SK-N-SH (cell line): ENCODE measurements around the gene THEMIS2. TPM values are rescaled to one million over a fixed set of nuclear protein-coding genes. Genes with fewer than 3 reads are reported as not detected.

Source experiments
- CTCF ChIA-PET: fragments of 300-600, 350-600 bp; formaldehyde crosslinking; extraction: SDS; loops from one replicate; lab custom pipeline; 2021; lab: Yijun Ruan, JAX
- POLR2A ChIA-PET: fragments of 350-600 bp; sonication (Branson Sonifier 250); formaldehyde crosslinking; extraction: SDS; loops from one replicate; lab custom pipeline; 2020; ENCODE audit warnings: antibody characterized with exemption, inconsistent platforms; lab: Yijun Ruan, JAX
- DNase-seq: peaks from one replicate; pipeline ENCODE4 v3.0.0; 2012
- H2AFZ ChIP-seq: fragments of 200-600 bp; sonication (generic); 2 replicates; pipeline ENCODE4 v1.8.1; 2016; ENCODE audit warnings: antibody characterized with exemption, mild to moderate bottlenecking, low read depth
- H3F3A ChIP-seq: fragments of 200-600 bp; sonication (generic); replicated peaks from 2 replicates; pipeline ENCODE3; 2016; ENCODE audit warnings: antibody characterized with exemption, mild to moderate bottlenecking; ENCODE audit not compliant: insufficient read depth
- H3K27ac ChIP-seq, 2 experiments: fragments of 200-500 bp in 1 of 2; fragments of 200-600 bp in 1 of 2; sonication (Bioruptor generic) in 1 of 2; sonication (generic), shearing (Covaris generic) in 1 of 2; 2 replicates each; pipeline versions ENCODE4 v1.5.1 to v1.6.1; 2014 to 2016; ENCODE audit warnings: low read depth in 2 of 2, inconsistent platforms in 1 of 2, low read length in 1 of 2, mild to moderate bottlenecking in 1 of 2, mixed read lengths in 1 of 2
- H3K27me3 ChIP-seq: fragments of 200-600 bp; sonication (generic), shearing (Covaris generic); 2 replicates; pipeline ENCODE4 v1.6.1; 2016; ENCODE audit warnings: mixed run types; ENCODE audit not compliant: insufficient read depth
- H3K36me3 ChIP-seq, 2 experiments: fragments of 200-500 bp in 1 of 2; fragments of 200-600 bp in 1 of 2; sonication (Bioruptor generic) in 1 of 2; sonication (generic) in 1 of 2; replicated peaks in 1 of 2; 2 replicates each; pipeline versions ENCODE3 to v1.5.1; 2014 to 2016; ENCODE audit warnings: low read length in 1 of 2, mild to moderate bottlenecking in 1 of 2; ENCODE audit not compliant: insufficient read depth in 2 of 2, control insufficient read depth in 1 of 2
- H3K4me1 ChIP-seq, 2 experiments: fragments of 200-500 bp in 1 of 2; fragments of 200-600 bp in 1 of 2; sonication (Bioruptor generic) in 1 of 2; sonication (generic), shearing (Covaris generic) in 1 of 2; 2 replicates each; pipeline versions ENCODE4 v1.5.1 to v1.6.1; 2014 to 2016; ENCODE audit warnings: low read depth in 1 of 2, low read length in 1 of 2, mixed run types in 1 of 2; ENCODE audit not compliant: insufficient read depth in 2 of 2, control insufficient read depth in 1 of 2
- H3K4me2 ChIP-seq: fragments of 200-600 bp; sonication (generic), shearing (Covaris generic); 2 replicates; pipeline ENCODE4 v1.6.1; 2017; ENCODE audit warnings: mixed run types
- H3K4me3 ChIP-seq, 2 experiments: fragments of 200-500 bp in 1 of 2; fragments of 200-600 bp in 1 of 2; sonication (Bioruptor generic) in 1 of 2; sonication (generic), shearing (Covaris generic) in 1 of 2; 2 replicates each; pipeline versions ENCODE4 v1.5.1 to v1.8.1; 2014 to 2016; ENCODE audit warnings: low read depth in 2 of 2, inconsistent platforms in 1 of 2, low read length in 1 of 2, mild to moderate bottlenecking in 1 of 2, mixed read lengths in 1 of 2, moderate library complexity in 1 of 2
- H3K79me2 ChIP-seq: fragments of 200-600 bp; sonication (generic); 2 replicates; pipeline ENCODE4 v1.8.1; 2017; ENCODE audit warnings: mild to moderate bottlenecking; ENCODE audit not compliant: insufficient read depth
- H3K9ac ChIP-seq: fragments of 200-600 bp; sonication (generic); 2 replicates; pipeline ENCODE4 v1.6.1; 2017; ENCODE audit warnings: mixed run types
- H3K9me2 ChIP-seq: fragments of 200-600 bp; sonication (generic); 2 replicates; pipeline ENCODE4 v1.6.1; 2017; ENCODE audit warnings: mixed run types
- H3K9me3 ChIP-seq: fragments of 200-600 bp; sonication (generic); 2 replicates; pipeline ENCODE4 v1.6.1; 2017; ENCODE audit warnings: mixed run types, mild to moderate bottlenecking, moderate library complexity
- H4K20me1 ChIP-seq: fragments of 200-600 bp; sonication (generic); 2 replicates; pipeline ENCODE4 v1.6.1; 2017; ENCODE audit warnings: mild to moderate bottlenecking, mixed run types; ENCODE audit not compliant: insufficient read depth
- CHD2 ChIP-seq: fragments of 150-350 bp; IDR thresholded peaks from 2 replicates; pipeline ENCODE4 v1.6.1; 2018; ENCODE audit warnings: low read length; ENCODE audit not compliant: partially characterized antibody
- CTCF ChIP-seq: fragments of 200-600 bp; sonication (generic); IDR thresholded peaks from 2 replicates; pipeline ENCODE4 v1.6.1; 2017; ENCODE audit warnings: antibody characterized with exemption, mild to moderate bottlenecking, moderate library complexity
- ELF1 ChIP-seq: IDR thresholded peaks from 2 replicates; pipeline ENCODE4 v1.4.0; 2012
- EZH2phosphoT487 ChIP-seq: fragments of 200-600 bp; sonication (generic); IDR thresholded peaks from 2 replicates; pipeline ENCODE4 v1.6.1; 2017; ENCODE audit warnings: low read depth, mixed run types, mild to moderate bottlenecking, antibody characterized with exemption, moderate library complexity, borderline replicate concordance
- FOSL2 ChIP-seq: IDR thresholded peaks from 2 replicates; pipeline ENCODE4 v1.4.0; 2012; ENCODE audit warnings: low read depth, mild to moderate bottlenecking, moderate library complexity, borderline replicate concordance
- FOXJ3 ChIP-seq: sonication (generic); formaldehyde crosslinking; IDR thresholded peaks from 2 replicates; pipeline ENCODE4 v1.5.1; 2020; ENCODE audit warnings: mild to moderate bottlenecking, missing genetic modification reagents
- GABPA ChIP-seq: IDR thresholded peaks from 2 replicates; pipeline ENCODE4 v1.4.0; 2012; ENCODE audit warnings: low read depth, mild to moderate bottlenecking
- GATA2 ChIP-seq: sonication (generic); formaldehyde crosslinking; IDR thresholded peaks from 2 replicates; pipeline ENCODE4 v1.5.0; 2020; ENCODE audit warnings: mild to moderate bottlenecking, missing genetic modification reagents
- MXI1 ChIP-seq: IDR thresholded peaks from 2 replicates; pipeline ENCODE4 v1.6.1; 2012; ENCODE audit warnings: mild to moderate bottlenecking, low read depth, low read length, improper control_type of control experiment
- NFIC ChIP-seq: IDR thresholded peaks from 2 replicates; pipeline ENCODE4 v1.4.0; 2012; ENCODE audit warnings: borderline replicate concordance
- NRF1 ChIP-seq: IDR thresholded peaks from 2 replicates; pipeline ENCODE4 v1.6.1; 2012; ENCODE audit warnings: low read depth, mild to moderate bottlenecking, low read length
- PBX3 ChIP-seq: IDR thresholded peaks from 2 replicates; pipeline ENCODE4; 2012
- POLR2AphosphoS5 ChIP-seq: IDR thresholded peaks from 2 replicates; pipeline ENCODE4 v1.6.1; 2012; ENCODE audit warnings: low read depth, low read length
- RAD21 ChIP-seq: IDR thresholded peaks from 2 replicates; pipeline ENCODE4 v1.6.1; 2012; ENCODE audit warnings: mild to moderate bottlenecking, low read length
- RCOR1 ChIP-seq: fragments of 150-350 bp; IDR thresholded peaks from 2 replicates; pipeline ENCODE4 v1.6.1; 2017; ENCODE audit warnings: antibody characterized with exemption, low read length
- RXRA ChIP-seq: IDR thresholded peaks from 2 replicates; pipeline ENCODE4 v1.4.0; 2012; ENCODE audit warnings: low read depth, mild to moderate bottlenecking, borderline replicate concordance
- TAF1 ChIP-seq: IDR thresholded peaks from 2 replicates; pipeline ENCODE4 v1.6.1; 2012; ENCODE audit warnings: low read depth, mild to moderate bottlenecking, low read length, moderate library complexity, borderline replicate concordance
- TCF12 ChIP-seq: IDR thresholded peaks from 2 replicates; pipeline ENCODE4 v1.4.0; 2012
- YY1 ChIP-seq: IDR thresholded peaks from 2 replicates; pipeline ENCODE4 v1.4.0; 2012; ENCODE audit warnings: low read depth, mild to moderate bottlenecking
- WGBS: methylation state at CpG from one replicate; pipeline ENCODE4 v1.1.6; 2017; ENCODE audit warnings: low lambda C conversion rate; 5-methylcytosine and 5-hydroxymethylcytosine counted together
- polyA plus RNA-seq, 3 experiments: library from polyadenylated mRNA; depleted of rRNA; stranded (reverse); fragments of >200 nt; gene quantifications; 2 replicates each; pipeline ENCODE4 v1.2.3, GENCODE V29; 2012

The THEMIS2 gene
- polyA plus RNA-seq, 1 of the 3 experiments (the other 2 are of a cell fraction) = 4.1 TPM

GRCh38 chr1:27835501-27835900, 36.8 kb upstream of the THEMIS2 start:
- POLR2A ChIA-PET = no interaction called here

GRCh38 chr1:27849951-27850350, 22.4 kb upstream of the THEMIS2 start:
- H3K4me1 ChIP-seq = no peaks in the 10 kb centered on the region
- peaks cover 10% of the 10 kb centered on the region for H3F3A ChIP-seq
- H2AFZ ChIP-seq = no peak overlapping the region
- H3K36me3 ChIP-seq = peaks cover 27 to 50% of the 10 kb centered on the region in 2 experiments
- no peak overlapping the region for H3K4me3 ChIP-seq
- no peak overlapping the region for H3K4me2 ChIP-seq
- no peaks in the 10 kb centered on the region for H4K20me1 ChIP-seq
- no peaks in the 10 kb centered on the region for H3K79me2 ChIP-seq
- TF ChIP-seq NFIC = no peak
- no peak for TF ChIP-seq YY1
- TF ChIP-seq ELF1 = no peak
- no peak for TF ChIP-seq TCF12
- TF ChIP-seq EZH2phosphoT487 = no peak
- no peak for TF ChIP-seq CTCF
- no peak for TF ChIP-seq MXI1
- H3K9me2 ChIP-seq = no peaks in the 10 kb centered on the region
- H3K9ac ChIP-seq = no peak overlapping the region
- WGBS = 97% methylated on average over 5 of the region's 7 CpGs
- H3K27me3 ChIP-seq = no peaks in the 10 kb centered on the region
- no peaks in the 10 kb centered on the region for H3K9me3 ChIP-seq
- ChIA-PET CTCF (interaction anchor here (1.4 to 3.1 kb wide), 2 partner anchors 8 to 178 kb away, joined by 3 to 17 read pairs; partner anchors contain the start of gene IFI6), POLR2A (no interaction called here)
- H3K27ac ChIP-seq = no peak overlapping the region
- no peak for DNase-seq

More at GRCh38 chr1:27835501-27835900, 36.8 kb upstream of the THEMIS2 start:
- Histone ChIP-seq H3K9me2 (no peaks in the 10 kb centered on the region), H3K4me1 (peaks cover 0 to 9% of the 10 kb centered on the region in 2 experiments; a peak in 2 of 4 replicates), H3K27ac (no peak overlapping the region), H3F3A (peaks cover 6% of the 10 kb centered on the region), H3K4me2 (no peak overlapping the region), H3K79me2 (peaks cover 99% of the 10 kb centered on the region), H3K9me3 (no peaks in the 10 kb centered on the region), H2AFZ (no peak overlapping the region), H3K4me3 (no peak overlapping the region), H3K27me3 (no peaks in the 10 kb centered on the region), H3K9ac (no peak overlapping the region), H4K20me1 (peaks cover 4% of the 10 kb centered on the region)
- CTCF ChIA-PET = interaction anchor here (0.9 to 1.8 kb wide), 5 partner anchors 9 to 166 kb away, joined by 3 to 5 read pairs (median 3); partner anchors contain the start of genes FAM76A and STX12
- WGBS = 96% methylated on average over 1 of the region's 1 CpG
- no peak for DNase-seq
- TF ChIP-seq GATA2 (CRISPR knock-in tag) = no peak
- TF ChIP-seq POLR2AphosphoS5 = no peak
- no peak for TF ChIP-seq RCOR1
- no peak for TF ChIP-seq RXRA
- TF ChIP-seq, all 33 proteins: peak for 0
- peaks cover 40 to 59% of the 10 kb centered on the region in 2 experiments for H3K36me3 ChIP-seq

- Histone ChIP-seq H3K27ac (no peak overlapping the region), H2AFZ (no peak overlapping the region), H3F3A (peaks cover 14% of the 10 kb centered on the region), H3K9ac (no peak overlapping the region), H3K36me3 (peaks cover under 1 to 18% of the 10 kb centered on the region in 2 experiments), H3K9me3 (no peaks in the 10 kb centered on the region), H3K4me2 (no peak overlapping the region), H3K27me3 (no peaks in the 10 kb centered on the region), H4K20me1 (no peaks in the 10 kb centered on the region), H3K9me2 (no peaks in the 10 kb centered on the region), H3K4me3 (no peak overlapping the region), H3K4me1 (peaks cover 0 to 6% of the 10 kb centered on the region in 2 experiments; a peak in 1 of 4 replicates), H3K79me2 (no peaks in the 10 kb centered on the region)
- 82% methylated on average over 6 of the region's 6 CpGs for WGBS
- no peak for DNase-seq
- CTCF ChIA-PET = no interaction called here
- POLR2A ChIA-PET = no interaction called here
- TF ChIP-seq RAD21 (no peak), GABPA (no peak), NRF1 (no peak), FOXJ3 (no peak), YY1 (no peak), TAF1 (no peak), PBX3 (no peak), CHD2 (no peak), FOSL2 (no peak), GATA2 (CRISPR knock-in tag) (no peak)
Measured at GRCh38 chr1:27855085-27855484, 17.3 kb upstream of the THEMIS2 start.
